ENCODE measurements around the gene EGFR.

GRCh38 chr7:55022002-55022985, 3.5 kb downstream of the EGFR start:
- TF ChIP-seq CTCF (conservative IDR thresholded peaks at IDR 0.05; ENCODE audit: low read length) (no peak), EZH2phosphoT487 (IDR thresholded peaks at IDR 0.05; ENCODE audit: borderline replicate concordance) (no peak)

All from Loucy (cell line).